ENCODE results near the gene ABCC4. TPM values are rescaled to one million over a fixed set of nuclear protein-coding genes. Genes with fewer than 3 reads are reported as not detected.
A peak's percentile ranks its signal among the peaks of the same experiment; 100 is the strongest.

The ABCC4 gene
- total and polyA plus RNA-seq, 2 of the 13 experiments (the other 11 are each of a cell fraction or from before 2014, with no cell fraction given) = 4.2 to 11.3 TPM

GRCh38 chr13:95301183-95301967, at the start of gene ABCC4 (continued):
- TF ChIP-seq FIP1L1 (IDR thresholded peaks at IDR 0.05; ENCODE audit: borderline replicate concordance, insufficient read depth, low read depth, low read length) = no peak
- no peak for TF ChIP-seq ZNF414 (CRISPR knock-in tag; IDR thresholded peaks at IDR 0.05)
- TF ChIP-seq MXD1 (CRISPR knock-in tag; IDR thresholded peaks at IDR 0.05) = no peak; the same call in 1 of the 2 replicates
- TF ChIP-seq ZMAT3 (CRISPR knock-in tag; conservative IDR thresholded peaks at IDR 0.05) = no peak
- TF ChIP-seq ETS1 (CRISPR knock-in tag; IDR thresholded peaks at IDR 0.05) = no peak
- TF ChIP-seq ZNF343 (CRISPR knock-in tag; IDR thresholded peaks at IDR 0.05) = no peak
- TF ChIP-seq BCL3 (CRISPR knock-in tag; IDR thresholded peaks at IDR 0.05) = no peak
- no peak for TF ChIP-seq GZF1 (CRISPR knock-in tag; IDR thresholded peaks at IDR 0.05)
- no peak for TF ChIP-seq EHMT2 (IDR thresholded peaks at IDR 0.05; ENCODE audit: borderline replicate concordance, low read depth, low read length)
- TF ChIP-seq ZNF75D (CRISPR knock-in tag; IDR thresholded peaks at IDR 0.05; ENCODE audit: borderline replicate concordance) = no peak
- TF ChIP-seq ZNF816 (CRISPR knock-in tag; IDR thresholded peaks at IDR 0.05; ENCODE audit: borderline replicate concordance) = no peak
- no peak for TF ChIP-seq PRMT3 (CRISPR knock-in tag; IDR thresholded peaks at IDR 0.05; ENCODE audit: borderline replicate concordance, low read depth)
- TF ChIP-seq ATF1 (CRISPR knock-in tag; IDR thresholded peaks at IDR 0.05) = no peak
- TF ChIP-seq SALL1 (CRISPR knock-in tag; IDR thresholded peaks at IDR 0.05) = peak; percentile 45
- TF ChIP-seq ZMAT5 (CRISPR knock-in tag; IDR thresholded peaks at IDR 0.05; ENCODE audit: borderline replicate concordance, low read depth) = no peak
- TF ChIP-seq NAIF1 (CRISPR knock-in tag; IDR thresholded peaks at IDR 0.05; ENCODE audit: borderline replicate concordance) = no peak
- no peak for TF ChIP-seq ZNF550 (CRISPR knock-in tag; IDR thresholded peaks at IDR 0.05; ENCODE audit: borderline replicate concordance)
- TF ChIP-seq ARNT (IDR thresholded peaks at IDR 0.05) = no peak
- TF ChIP-seq ZNF124 (CRISPR knock-in tag; IDR thresholded peaks at IDR 0.05) = no peak
- TF ChIP-seq SNAPC5 (CRISPR knock-in tag; IDR thresholded peaks at IDR 0.05; ENCODE audit: borderline replicate concordance) = no peak
- no peak for TF ChIP-seq ZMYM3 (CRISPR knock-in tag; IDR thresholded peaks at IDR 0.05)
- peak; percentile 67; the same call in 1 of the 2 replicates for TF ChIP-seq CHCHD3 (CRISPR knock-in tag; IDR thresholded peaks at IDR 0.05)
- no peak; the same call in 1 of the 2 replicates for TF ChIP-seq ZBTB33 (CRISPR knock-in tag; IDR thresholded peaks at IDR 0.05)

All from HepG2 (cell line).